HepG2 (cell line): Measurements from ENCODE around the gene KIAA1328.

Experiments
- JDP2 ChIP-seq: sonication (generic); formaldehyde crosslinking; IDR thresholded peaks from 2 replicates; pipeline ENCODE4 v1.8.1; 2022; ENCODE audit warnings: missing genetic modification reagents, borderline replicate concordance
- RFX5 ChIP-seq: IDR thresholded peaks from 2 replicates; pipeline ENCODE4 v1.6.1; 2011; ENCODE audit warnings: low read depth, low read length, improper control_type of control experiment
- ZBTB38 ChIP-seq: sonication (generic); formaldehyde crosslinking; IDR thresholded peaks from 2 replicates; pipeline ENCODE4 v1.5.1; 2020; ENCODE audit warnings: mild to moderate bottlenecking, missing genetic modification reagents
- ZFX ChIP-seq: sonication (generic); formaldehyde crosslinking; IDR thresholded peaks from 2 replicates; pipeline ENCODE4 v1.4.0; 2020; ENCODE audit warnings: mild to moderate bottlenecking, low read depth, missing genetic modification reagents, moderate library complexity
- ZMYM4 ChIP-seq: sonication (generic); formaldehyde crosslinking; IDR thresholded peaks from 2 replicates; pipeline ENCODE4 v1.8.1; 2023; ENCODE audit warnings: mild to moderate bottlenecking, missing genetic modification reagents
- ZNF776 ChIP-seq: sonication (generic); formaldehyde crosslinking; IDR thresholded peaks from 2 replicates; pipeline ENCODE4 v1.4.0; 2020; ENCODE audit warnings: mild to moderate bottlenecking, missing genetic modification reagents
- TF ChIP-seq, protein P1 (sequence below): sonication (generic); formaldehyde crosslinking; conservative IDR thresholded peaks from 2 replicates; pipeline ENCODE4 v1.4.0; 2020; ENCODE audit warnings: missing genetic modification reagents
- TF ChIP-seq, protein P2 (sequence below): sonication (generic); formaldehyde crosslinking; IDR thresholded peaks from 2 replicates; pipeline ENCODE4 v1.4.0; 2020; ENCODE audit warnings: missing genetic modification reagents
- TF ChIP-seq, protein P3 (sequence below), 2 experiments: IDR thresholded peaks; 2 replicates each; pipeline ENCODE4 v1.6.1; 2011 to 2012; ENCODE audit warnings: low read length in 2 of 2, borderline replicate concordance in 1 of 2, low read depth in 1 of 2, mild to moderate bottlenecking in 1 of 2, moderate library complexity in 1 of 2
- TF ChIP-seq, protein P4 (sequence below): sonication (generic); formaldehyde crosslinking; IDR thresholded peaks from 2 replicates; pipeline ENCODE4 v1.8.0; 2022; ENCODE audit warnings: mild to moderate bottlenecking, missing genetic modification reagents, moderate library complexity
- TF ChIP-seq, protein P5 (sequence below): sonication (generic); formaldehyde crosslinking; IDR thresholded peaks from 2 replicates; pipeline ENCODE4 v1.5.1; 2020; ENCODE audit warnings: mild to moderate bottlenecking, missing genetic modification reagents
- TF ChIP-seq, protein P6 (sequence below): sonication (generic); formaldehyde crosslinking; IDR thresholded peaks from 2 replicates; pipeline ENCODE4 v1.8.0; 2022; ENCODE audit warnings: mild to moderate bottlenecking, missing genetic modification reagents
- TF ChIP-seq, protein P7 (sequence below): sonication (generic); formaldehyde crosslinking; IDR thresholded peaks from 2 replicates; pipeline ENCODE4 v1.5.0; 2020; ENCODE audit warnings: missing genetic modification reagents

DNA sequence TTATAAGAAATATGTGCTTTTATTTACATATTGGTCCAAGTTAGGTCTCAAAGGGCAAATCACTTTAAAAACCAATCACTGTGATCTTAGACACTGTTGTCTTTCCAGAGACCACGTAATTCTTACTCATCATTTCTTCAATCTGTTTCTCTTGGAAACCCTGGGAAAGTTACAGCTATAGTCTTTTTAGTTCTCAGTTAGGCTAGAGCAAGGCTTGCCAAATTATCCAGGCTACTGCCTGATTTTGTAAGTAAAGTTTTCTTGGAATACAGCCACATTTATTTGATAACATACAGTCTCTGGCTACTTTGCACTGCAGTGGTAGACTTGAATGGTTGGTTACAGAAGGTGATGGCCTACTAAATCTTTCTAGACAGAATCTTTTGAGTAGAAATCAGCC lies 106.0 kb downstream of the KIAA1328 start:
- TF ChIP-seq, protein P1, sequence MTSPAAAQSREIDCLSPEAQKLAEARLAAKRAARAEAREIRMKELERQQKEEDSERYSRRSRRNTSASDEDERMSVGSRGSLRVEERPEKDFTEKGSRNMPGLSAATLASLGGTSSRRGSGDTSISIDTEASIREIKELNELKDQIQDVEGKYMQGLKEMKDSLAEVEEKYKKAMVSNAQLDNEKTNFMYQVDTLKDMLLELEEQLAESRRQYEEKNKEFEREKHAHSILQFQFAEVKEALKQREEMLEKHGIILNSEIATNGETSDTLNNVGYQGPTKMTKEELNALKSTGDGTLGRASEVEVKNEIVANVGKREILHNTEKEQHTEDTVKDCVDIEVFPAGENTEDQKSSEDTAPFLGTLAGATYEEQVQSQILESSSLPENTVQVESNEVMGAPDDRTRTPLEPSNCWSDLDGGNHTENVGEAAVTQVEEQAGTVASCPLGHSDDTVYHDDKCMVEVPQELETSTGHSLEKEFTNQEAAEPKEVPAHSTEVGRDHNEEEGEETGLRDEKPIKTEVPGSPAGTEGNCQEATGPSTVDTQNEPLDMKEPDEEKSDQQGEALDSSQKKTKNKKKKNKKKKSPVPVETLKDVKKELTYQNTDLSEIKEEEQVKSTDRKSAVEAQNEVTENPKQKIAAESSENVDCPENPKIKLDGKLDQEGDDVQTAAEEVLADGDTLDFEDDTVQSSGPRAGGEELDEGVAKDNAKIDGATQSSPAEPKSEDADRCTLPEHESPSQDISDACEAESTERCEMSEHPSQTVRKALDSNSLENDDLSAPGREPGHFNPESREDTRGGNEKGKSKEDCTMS, result no peak
- TF ChIP-seq ZNF776 (CRISPR knock-in tag) (no peak), ZMYM4 (CRISPR knock-in tag) (no peak), RFX5 (no peak), ZFX (CRISPR knock-in tag) (no peak), JDP2 (CRISPR knock-in tag) (no peak), ZBTB38 (CRISPR knock-in tag) (no peak)
- TF ChIP-seq, protein P2, sequence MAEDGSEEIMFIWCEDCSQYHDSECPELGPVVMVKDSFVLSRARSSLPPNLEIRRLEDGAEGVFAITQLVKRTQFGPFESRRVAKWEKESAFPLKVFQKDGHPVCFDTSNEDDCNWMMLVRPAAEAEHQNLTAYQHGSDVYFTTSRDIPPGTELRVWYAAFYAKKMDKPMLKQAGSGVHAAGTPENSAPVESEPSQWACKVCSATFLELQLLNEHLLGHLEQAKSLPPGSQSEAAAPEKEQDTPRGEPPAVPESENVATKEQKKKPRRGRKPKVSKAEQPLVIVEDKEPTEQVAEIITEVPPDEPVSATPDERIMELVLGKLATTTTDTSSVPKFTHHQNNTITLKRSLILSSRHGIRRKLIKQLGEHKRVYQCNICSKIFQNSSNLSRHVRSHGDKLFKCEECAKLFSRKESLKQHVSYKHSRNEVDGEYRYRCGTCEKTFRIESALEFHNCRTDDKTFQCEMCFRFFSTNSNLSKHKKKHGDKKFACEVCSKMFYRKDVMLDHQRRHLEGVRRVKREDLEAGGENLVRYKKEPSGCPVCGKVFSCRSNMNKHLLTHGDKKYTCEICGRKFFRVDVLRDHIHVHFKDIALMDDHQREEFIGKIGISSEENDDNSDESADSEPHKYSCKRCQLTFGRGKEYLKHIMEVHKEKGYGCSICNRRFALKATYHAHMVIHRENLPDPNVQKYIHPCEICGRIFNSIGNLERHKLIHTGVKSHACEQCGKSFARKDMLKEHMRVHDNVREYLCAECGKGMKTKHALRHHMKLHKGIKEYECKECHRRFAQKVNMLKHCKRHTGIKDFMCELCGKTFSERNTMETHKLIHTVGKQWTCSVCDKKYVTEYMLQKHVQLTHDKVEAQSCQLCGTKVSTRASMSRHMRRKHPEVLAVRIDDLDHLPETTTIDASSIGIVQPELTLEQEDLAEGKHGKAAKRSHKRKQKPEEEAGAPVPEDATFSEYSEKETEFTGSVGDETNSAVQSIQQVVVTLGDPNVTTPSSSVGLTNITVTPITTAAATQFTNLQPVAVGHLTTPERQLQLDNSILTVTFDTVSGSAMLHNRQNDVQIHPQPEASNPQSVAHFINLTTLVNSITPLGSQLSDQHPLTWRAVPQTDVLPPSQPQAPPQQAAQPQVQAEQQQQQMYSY (CRISPR knock-in tag), result no peak
- TF ChIP-seq, protein P3, sequence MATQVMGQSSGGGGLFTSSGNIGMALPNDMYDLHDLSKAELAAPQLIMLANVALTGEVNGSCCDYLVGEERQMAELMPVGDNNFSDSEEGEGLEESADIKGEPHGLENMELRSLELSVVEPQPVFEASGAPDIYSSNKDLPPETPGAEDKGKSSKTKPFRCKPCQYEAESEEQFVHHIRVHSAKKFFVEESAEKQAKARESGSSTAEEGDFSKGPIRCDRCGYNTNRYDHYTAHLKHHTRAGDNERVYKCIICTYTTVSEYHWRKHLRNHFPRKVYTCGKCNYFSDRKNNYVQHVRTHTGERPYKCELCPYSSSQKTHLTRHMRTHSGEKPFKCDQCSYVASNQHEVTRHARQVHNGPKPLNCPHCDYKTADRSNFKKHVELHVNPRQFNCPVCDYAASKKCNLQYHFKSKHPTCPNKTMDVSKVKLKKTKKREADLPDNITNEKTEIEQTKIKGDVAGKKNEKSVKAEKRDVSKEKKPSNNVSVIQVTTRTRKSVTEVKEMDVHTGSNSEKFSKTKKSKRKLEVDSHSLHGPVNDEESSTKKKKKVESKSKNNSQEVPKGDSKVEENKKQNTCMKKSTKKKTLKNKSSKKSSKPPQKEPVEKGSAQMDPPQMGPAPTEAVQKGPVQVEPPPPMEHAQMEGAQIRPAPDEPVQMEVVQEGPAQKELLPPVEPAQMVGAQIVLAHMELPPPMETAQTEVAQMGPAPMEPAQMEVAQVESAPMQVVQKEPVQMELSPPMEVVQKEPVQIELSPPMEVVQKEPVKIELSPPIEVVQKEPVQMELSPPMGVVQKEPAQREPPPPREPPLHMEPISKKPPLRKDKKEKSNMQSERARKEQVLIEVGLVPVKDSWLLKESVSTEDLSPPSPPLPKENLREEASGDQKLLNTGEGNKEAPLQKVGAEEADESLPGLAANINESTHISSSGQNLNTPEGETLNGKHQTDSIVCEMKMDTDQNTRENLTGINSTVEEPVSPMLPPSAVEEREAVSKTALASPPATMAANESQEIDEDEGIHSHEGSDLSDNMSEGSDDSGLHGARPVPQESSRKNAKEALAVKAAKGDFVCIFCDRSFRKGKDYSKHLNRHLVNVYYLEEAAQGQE (IDR thresholded peaks at IDR 0.05; ENCODE audit: borderline replicate concordance in 1 of 2, low read depth in 1 of 2, low read length in 2 of 2), result no peak
- TF ChIP-seq, protein P4, sequence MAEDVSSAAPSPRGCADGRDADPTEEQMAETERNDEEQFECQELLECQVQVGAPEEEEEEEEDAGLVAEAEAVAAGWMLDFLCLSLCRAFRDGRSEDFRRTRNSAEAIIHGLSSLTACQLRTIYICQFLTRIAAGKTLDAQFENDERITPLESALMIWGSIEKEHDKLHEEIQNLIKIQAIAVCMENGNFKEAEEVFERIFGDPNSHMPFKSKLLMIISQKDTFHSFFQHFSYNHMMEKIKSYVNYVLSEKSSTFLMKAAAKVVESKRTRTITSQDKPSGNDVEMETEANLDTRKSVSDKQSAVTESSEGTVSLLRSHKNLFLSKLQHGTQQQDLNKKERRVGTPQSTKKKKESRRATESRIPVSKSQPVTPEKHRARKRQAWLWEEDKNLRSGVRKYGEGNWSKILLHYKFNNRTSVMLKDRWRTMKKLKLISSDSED, result no peak
- TF ChIP-seq, protein P5, sequence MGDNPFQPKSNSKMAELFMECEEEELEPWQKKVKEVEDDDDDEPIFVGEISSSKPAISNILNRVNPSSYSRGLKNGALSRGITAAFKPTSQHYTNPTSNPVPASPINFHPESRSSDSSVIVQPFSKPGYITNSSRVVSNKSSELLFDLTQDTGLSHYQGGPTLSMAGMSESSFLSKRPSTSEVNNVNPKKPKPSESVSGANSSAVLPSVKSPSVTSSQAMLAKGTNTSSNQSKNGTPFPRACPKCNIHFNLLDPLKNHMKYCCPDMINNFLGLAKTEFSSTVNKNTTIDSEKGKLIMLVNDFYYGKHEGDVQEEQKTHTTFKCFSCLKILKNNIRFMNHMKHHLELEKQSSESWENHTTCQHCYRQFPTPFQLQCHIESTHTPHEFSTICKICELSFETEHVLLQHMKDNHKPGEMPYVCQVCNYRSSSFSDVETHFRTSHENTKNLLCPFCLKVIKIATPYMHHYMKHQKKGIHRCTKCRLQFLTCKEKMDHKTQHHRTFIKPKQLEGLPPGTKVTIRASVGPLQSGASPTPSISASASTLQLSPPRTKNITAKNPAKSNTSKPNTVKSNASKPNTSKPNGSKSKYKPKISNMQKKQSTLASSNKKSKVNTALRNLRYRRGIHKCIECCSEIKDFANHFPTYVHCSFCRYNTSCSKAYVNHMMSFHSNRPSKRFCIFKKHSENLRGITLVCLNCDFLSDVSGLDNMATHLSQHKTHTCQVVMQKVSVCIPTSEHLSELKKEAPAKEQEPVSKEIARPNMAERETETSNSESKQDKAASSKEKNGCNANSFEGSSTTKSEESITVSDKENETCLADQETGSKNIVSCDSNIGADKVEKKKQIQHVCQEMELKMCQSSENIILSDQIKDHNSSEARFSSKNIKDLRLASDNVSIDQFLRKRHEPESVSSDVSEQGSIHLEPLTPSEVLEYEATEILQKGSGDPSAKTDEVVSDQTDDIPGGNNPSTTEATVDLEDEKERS (CRISPR knock-in tag), result no peak
- TF ChIP-seq, protein P6, sequence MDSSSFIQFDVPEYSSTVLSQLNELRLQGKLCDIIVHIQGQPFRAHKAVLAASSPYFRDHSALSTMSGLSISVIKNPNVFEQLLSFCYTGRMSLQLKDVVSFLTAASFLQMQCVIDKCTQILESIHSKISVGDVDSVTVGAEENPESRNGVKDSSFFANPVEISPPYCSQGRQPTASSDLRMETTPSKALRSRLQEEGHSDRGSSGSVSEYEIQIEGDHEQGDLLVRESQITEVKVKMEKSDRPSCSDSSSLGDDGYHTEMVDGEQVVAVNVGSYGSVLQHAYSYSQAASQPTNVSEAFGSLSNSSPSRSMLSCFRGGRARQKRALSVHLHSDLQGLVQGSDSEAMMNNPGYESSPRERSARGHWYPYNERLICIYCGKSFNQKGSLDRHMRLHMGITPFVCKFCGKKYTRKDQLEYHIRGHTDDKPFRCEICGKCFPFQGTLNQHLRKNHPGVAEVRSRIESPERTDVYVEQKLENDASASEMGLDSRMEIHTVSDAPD (CRISPR knock-in tag), result no peak
- TF ChIP-seq, protein P7, sequence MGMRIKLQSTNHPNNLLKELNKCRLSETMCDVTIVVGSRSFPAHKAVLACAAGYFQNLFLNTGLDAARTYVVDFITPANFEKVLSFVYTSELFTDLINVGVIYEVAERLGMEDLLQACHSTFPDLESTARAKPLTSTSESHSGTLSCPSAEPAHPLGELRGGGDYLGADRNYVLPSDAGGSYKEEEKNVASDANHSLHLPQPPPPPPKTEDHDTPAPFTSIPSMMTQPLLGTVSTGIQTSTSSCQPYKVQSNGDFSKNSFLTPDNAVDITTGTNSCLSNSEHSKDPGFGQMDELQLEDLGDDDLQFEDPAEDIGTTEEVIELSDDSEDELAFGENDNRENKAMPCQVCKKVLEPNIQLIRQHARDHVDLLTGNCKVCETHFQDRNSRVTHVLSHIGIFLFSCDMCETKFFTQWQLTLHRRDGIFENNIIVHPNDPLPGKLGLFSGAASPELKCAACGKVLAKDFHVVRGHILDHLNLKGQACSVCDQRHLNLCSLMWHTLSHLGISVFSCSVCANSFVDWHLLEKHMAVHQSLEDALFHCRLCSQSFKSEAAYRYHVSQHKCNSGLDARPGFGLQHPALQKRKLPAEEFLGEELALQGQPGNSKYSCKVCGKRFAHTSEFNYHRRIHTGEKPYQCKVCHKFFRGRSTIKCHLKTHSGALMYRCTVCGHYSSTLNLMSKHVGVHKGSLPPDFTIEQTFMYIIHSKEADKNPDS (CRISPR knock-in tag), result no peak
